ENCODE measurements around the gene ZFAND6. TPM values are rescaled to one million over a fixed set of nuclear protein-coding genes. Genes with fewer than 3 reads are reported as not detected.

Gene ZFAND6
- polyA plus RNA-seq, 4 donors = 95.6 to 130 (median 115) TPM

DNA sequence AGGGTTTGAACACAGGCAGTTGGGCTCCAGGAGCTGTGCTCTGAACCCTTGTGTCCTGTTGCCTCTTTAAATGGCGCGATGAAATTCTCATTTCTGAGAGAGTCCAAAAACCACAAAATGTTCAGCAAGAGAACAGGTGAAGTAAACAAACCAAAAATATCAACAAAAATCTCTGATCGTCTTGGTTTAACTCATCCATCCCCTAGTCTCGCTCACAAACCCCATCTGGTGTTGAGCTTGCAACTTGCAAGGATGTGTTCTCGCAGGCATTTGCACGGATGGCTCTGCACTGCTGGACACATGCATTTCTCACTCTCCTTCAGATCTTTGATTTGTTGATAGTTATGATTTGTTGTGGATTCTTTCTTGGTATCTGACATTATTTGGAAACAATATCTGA lies 124.4 kb downstream of the ZFAND6 start:
- DNase-seq (ENCODE audit: low read depth in 4 of 4, low spot score in 3 of 4) = no peak

GRCh38 chr15:80184554-80184953 lies 125.1 kb downstream of the ZFAND6 start:
- no peak for DNase-seq (ENCODE audit: low read depth in 4 of 4, low spot score in 3 of 4)

- DNase-seq (ENCODE audit: low read depth in 4 of 4, low spot score in 3 of 4) = no peak
Measured at GRCh38 chr15:80185152-80185551, 125.7 kb downstream of the ZFAND6 start.

DNA sequence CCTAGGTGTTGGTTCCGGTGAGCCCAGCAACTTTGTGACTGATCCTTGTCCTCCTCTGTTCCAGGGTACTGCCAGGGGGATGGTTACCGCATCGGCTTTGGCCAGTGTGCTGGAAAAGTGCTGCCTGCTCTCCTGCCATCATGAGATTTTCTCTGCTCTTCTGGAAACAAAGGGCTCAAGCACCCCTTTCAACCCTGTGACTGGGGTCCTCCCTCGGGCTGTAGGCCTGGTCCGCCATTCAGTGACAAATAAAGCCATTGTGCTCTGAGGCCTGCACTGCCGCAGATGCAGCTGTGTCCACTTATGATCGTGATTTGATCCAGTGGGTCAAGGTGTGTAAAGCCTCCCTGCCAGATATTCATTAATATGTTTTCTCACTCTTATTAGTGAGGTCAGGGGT lies 126.6 kb downstream of the ZFAND6 start:
- no peak for DNase-seq (ENCODE audit: low read depth in 4 of 4, low spot score in 3 of 4)

GRCh38 chr15:80186597-80186996 lies 127.1 kb downstream of the ZFAND6 start:
- no peak for DNase-seq (ENCODE audit: low read depth in 4 of 4, low spot score in 3 of 4)

Other genes starting within 250 kb of the ZFAND6 start
- 10 to 100 TPM; 10.4 to 40.3 (median 36.7) TPM for gene MTHFS, start 162.7 kb upstream of the ZFAND6 start, polyA plus RNA-seq (ENCODE audit: insufficient read length in 4 of 4)
- 1 to 10 TPM in 1 of 4 donors, under 1 TPM in 2, not detected in 1; 0.21 to 6.3 (median 0.23) TPM for gene BCL2A1, start 88.5 kb upstream of the ZFAND6 start, polyA plus RNA-seq (ENCODE audit: insufficient read length in 4 of 4)
- 10 to 100 TPM; 13.3 to 43.6 (median 29.6) TPM for gene FAH, start 93.3 kb downstream of the ZFAND6 start, polyA plus RNA-seq (ENCODE audit: insufficient read length in 4 of 4)
- gene CTXND1, start 192.5 kb downstream of the ZFAND6 start, polyA plus RNA-seq (ENCODE audit: insufficient read length in 4 of 4) = 10 to 100 TPM in 3 of 4 donors, under 1 TPM in 1; 0.27 to 11.6 (median 10.7) TPM

Data from left renal pelvis (tissue), 4 donors.